HFFc6 (cell line): ENCODE measurements around the gene DR1. TPM values are rescaled to one million over a fixed set of nuclear protein-coding genes. Genes with fewer than 3 reads are reported as not detected.

ENCODE experiments used
- DNase-seq: peaks from one replicate; pipeline ENCODE4 v3.0.0-alpha.2; 2018
- H3K27ac Mint-ChIP-seq: 2 replicates; pipeline ENCODE4 v1.8.0; 2020; ENCODE audit warnings: mild to moderate bottlenecking, mixed read lengths
- H3K27me3 Mint-ChIP-seq: 2 replicates; pipeline ENCODE4 v1.8.0; 2021; ENCODE audit warnings: mild to moderate bottlenecking, moderate library complexity, mixed read lengths; ENCODE audit not compliant: insufficient read depth
- H3K36me3 Mint-ChIP-seq: 2 replicates; pipeline ENCODE4 v1.8.0; 2021; ENCODE audit warnings: low read depth, mixed read lengths
- H3K4me1 Mint-ChIP-seq: 2 replicates; pipeline ENCODE4 v1.8.0; 2020; ENCODE audit warnings: low read depth, mixed read lengths
- H3K4me3 Mint-ChIP-seq: 2 replicates; pipeline ENCODE4 v1.8.0; 2020; ENCODE audit warnings: mild to moderate bottlenecking, moderate library complexity, mixed read lengths
- H3K9me3 Mint-ChIP-seq: 2 replicates; pipeline ENCODE4 v1.8.0; 2020; ENCODE audit warnings: mild to moderate bottlenecking, mixed read lengths
- CTCF ChIP-seq: fragments of 200-600 bp; sonication (generic); IDR thresholded peaks from 2 replicates; pipeline ENCODE4 v1.5.0; 2021; ENCODE audit warnings: antibody characterized with exemption, mild to moderate bottlenecking
- total RNA-seq, 6 experiments: library from RNA; stranded (reverse); fragmentation: NEBNext Ultra II Directional; extraction: Animal tissue kit (Norgen Biotek cat#: 25700); gene quantifications; 2 replicates in 1 of 6; 3 replicates in 5 of 6; pipeline ENCODE4 v1.2.3, GENCODE V29; 2021

Gene DR1
- total RNA-seq, 6 experiments from 2014 or later, result 76.8 to 90.8 (median 83.1) TPM

- Mint-ChIP-seq H3K4me1 (peaks cover 7% of the 10 kb centered on the region; the same call in 1 of the 2 replicates), H3K27me3 (peaks cover 8% of the 10 kb centered on the region), H3K4me3 (no peak overlapping the region), H3K36me3 (no peaks in the 10 kb centered on the region), H3K27ac (no peak overlapping the region), H3K9me3 (no peaks in the 10 kb centered on the region)
- TF ChIP-seq CTCF, result no peak
- DNase-seq, result no peak
Measured at GRCh38 chr1:93416183-93416582, 70.5 kb downstream of the DR1 start.

Other genes with a start within 250 kb of the DR1 start
- 10 to 100 TPM; 50.2 to 59.4 (median 54.9) TPM for gene TMED5, start 165.5 kb upstream of the DR1 start, total RNA-seq
- 10 to 100 TPM in 5 of 6 experiments, 1 to 10 TPM in 1; 6.2 to 13.7 (median 12.9) TPM for gene CCDC18, start 165.2 kb upstream of the DR1 start, total RNA-seq
- 1 to 10 TPM; 1.0 to 6.2 (median 1.2) TPM for gene FNBP1L, start 102.2 kb downstream of the DR1 start, total RNA-seq